ENCODE results near the gene COPS2. TPM values are rescaled to one million over a fixed set of nuclear protein-coding genes. Genes with fewer than 3 reads are reported as not detected.

Gene COPS2
- total and polyA plus RNA-seq, 2 donors (not counting 1 experiment from before 2014, with no cell fraction given): 92.2 to 98.1 TPM

DNA sequence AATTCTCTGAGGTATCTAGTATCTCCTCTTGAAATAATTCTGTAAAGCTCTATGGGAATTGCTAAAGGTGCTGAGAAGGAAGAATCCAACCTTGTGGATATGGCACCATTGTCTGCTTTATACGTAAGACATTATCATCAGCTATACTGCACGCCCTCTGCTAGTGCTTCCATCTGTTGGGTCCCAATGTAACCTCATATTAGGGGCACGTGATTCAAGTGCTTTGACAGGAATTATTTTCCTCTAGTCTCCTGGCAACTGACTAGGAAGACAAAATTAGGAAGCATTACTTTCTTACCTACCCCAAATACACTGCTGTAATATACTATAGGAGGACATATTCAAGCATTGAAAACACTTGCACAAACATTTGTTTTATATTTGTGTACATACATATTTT, 24.0 kb downstream of the COPS2 start:
- TF ChIP-seq CTCF (conservative IDR thresholded peaks at IDR 0.05 in 1 of 2, IDR thresholded peaks at IDR 0.05 in 1 of 2; ENCODE audit: low read depth in 1 of 2, low read length in 2 of 2) (no peak), EZH2 (IDR thresholded peaks at IDR 0.05; ENCODE audit: low read length, missing control alignments) (no peak)
- DNase-seq (ENCODE audit: low read depth in 2 of 2): no peak
- Histone ChIP-seq H3K4me2 (ENCODE audit: extremely low read depth, insufficient read depth, low read length) (no peak overlapping the region), H3K27me3 (ENCODE audit: control insufficient read depth, insufficient read depth, low read length) (no peaks in the 10 kb centered on the region), H3K4me3 (replicated peaks in 1 of 4; ENCODE audit: control extremely low read depth in 1 of 4, insufficient read depth in 1 of 4, low read depth in 3 of 4, low read length in 4 of 4) (no peak overlapping the region), H2AFZ (ENCODE audit: low read length) (no peak overlapping the region), H3K27ac (ENCODE audit: insufficient read depth, low read length) (no peak overlapping the region), H3K36me3 (ENCODE audit: control insufficient read depth, insufficient read depth, low read length) (peaks cover 2% of the 10 kb centered on the region), H4K20me1 (ENCODE audit: control insufficient read depth, extremely low read depth, insufficient read depth, low read length) (no peaks in the 10 kb centered on the region), H3K79me2 (ENCODE audit: control insufficient read depth, insufficient read depth, low read length) (no peaks in the 10 kb centered on the region), H3K9ac (ENCODE audit: insufficient read depth, low read length) (no peak overlapping the region), H3K4me1 (ENCODE audit: control insufficient read depth, extremely low read depth, insufficient read depth, low read length) (no peaks in the 10 kb centered on the region), H3K9me3 (ENCODE audit: control insufficient read depth, insufficient read depth, low read depth, low read length) (no peaks in the 10 kb centered on the region)

DNA sequence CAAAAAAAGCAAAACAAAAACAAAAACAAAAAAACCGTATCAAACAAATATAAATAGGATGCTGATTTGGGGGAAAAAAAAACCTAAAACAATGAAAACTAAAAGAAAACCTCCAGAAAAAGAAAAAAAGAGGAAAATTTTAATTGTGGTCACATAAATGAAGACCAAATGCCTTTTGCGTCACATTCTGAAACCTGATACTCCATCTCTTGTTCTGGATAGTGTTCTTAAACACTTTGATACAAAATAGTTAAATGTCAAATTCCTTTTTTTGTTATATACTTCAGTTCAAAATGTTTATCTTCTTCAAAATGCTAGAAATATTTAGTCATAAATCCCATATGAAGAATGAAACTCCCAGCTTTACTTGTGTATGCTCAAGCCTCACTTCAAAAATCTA, 31.0 kb downstream of the COPS2 start:
- Histone ChIP-seq H3K9me3 (ENCODE audit: control insufficient read depth, insufficient read depth, low read depth, low read length) (no peaks in the 10 kb centered on the region), H3K4me3 (replicated peaks in 1 of 4; ENCODE audit: control extremely low read depth in 1 of 4, insufficient read depth in 1 of 4, low read depth in 3 of 4, low read length in 4 of 4) (no peak overlapping the region), H4K20me1 (ENCODE audit: control insufficient read depth, extremely low read depth, insufficient read depth, low read length) (no peaks in the 10 kb centered on the region), H3K27ac (ENCODE audit: insufficient read depth, low read length) (no peak overlapping the region), H3K4me2 (ENCODE audit: extremely low read depth, insufficient read depth, low read length) (no peak overlapping the region), H3K27me3 (ENCODE audit: control insufficient read depth, insufficient read depth, low read length) (no peaks in the 10 kb centered on the region), H3K9ac (ENCODE audit: insufficient read depth, low read length) (no peak overlapping the region), H3K36me3 (ENCODE audit: control insufficient read depth, insufficient read depth, low read length) (peaks cover 1% of the 10 kb centered on the region), H2AFZ (ENCODE audit: low read length) (no peak overlapping the region), H3K79me2 (ENCODE audit: control insufficient read depth, insufficient read depth, low read length) (no peaks in the 10 kb centered on the region), H3K4me1 (ENCODE audit: control insufficient read depth, extremely low read depth, insufficient read depth, low read length) (no peaks in the 10 kb centered on the region)
- TF ChIP-seq EZH2 (IDR thresholded peaks at IDR 0.05; ENCODE audit: low read length, missing control alignments): no peak
- no peak for TF ChIP-seq CTCF (conservative IDR thresholded peaks at IDR 0.05 in 1 of 2, IDR thresholded peaks at IDR 0.05 in 1 of 2; ENCODE audit: low read depth in 1 of 2, low read length in 2 of 2)
- no peak for DNase-seq (ENCODE audit: low read depth in 2 of 2)

GRCh38 chr15:49122541-49123062, 32.8 kb downstream of the COPS2 start:
- Histone ChIP-seq H3K9ac (ENCODE audit: insufficient read depth, low read length) (no peak overlapping the region), H3K4me2 (ENCODE audit: extremely low read depth, insufficient read depth, low read length) (no peak overlapping the region), H3K9me3 (ENCODE audit: control insufficient read depth, insufficient read depth, low read depth, low read length) (no peaks in the 10 kb centered on the region), H4K20me1 (ENCODE audit: control insufficient read depth, extremely low read depth, insufficient read depth, low read length) (no peaks in the 10 kb centered on the region), H3K27ac (ENCODE audit: insufficient read depth, low read length) (no peak overlapping the region), H3K79me2 (ENCODE audit: control insufficient read depth, insufficient read depth, low read length) (no peaks in the 10 kb centered on the region), H3K36me3 (ENCODE audit: control insufficient read depth, insufficient read depth, low read length) (peaks cover 1% of the 10 kb centered on the region), H3K4me3 (replicated peaks in 1 of 4; ENCODE audit: control extremely low read depth in 1 of 4, insufficient read depth in 1 of 4, low read depth in 3 of 4, low read length in 4 of 4) (no peak overlapping the region), H3K4me1 (ENCODE audit: control insufficient read depth, extremely low read depth, insufficient read depth, low read length) (no peaks in the 10 kb centered on the region), H3K27me3 (ENCODE audit: control insufficient read depth, insufficient read depth, low read length) (no peaks in the 10 kb centered on the region), H2AFZ (ENCODE audit: low read length) (no peak overlapping the region)
- DNase-seq (ENCODE audit: low read depth in 2 of 2): peak in 1 of 2 donors; percentile 6
- no peak for TF ChIP-seq CTCF (conservative IDR thresholded peaks at IDR 0.05 in 1 of 2, IDR thresholded peaks at IDR 0.05 in 1 of 2; ENCODE audit: low read depth in 1 of 2, low read length in 2 of 2)
- no peak for TF ChIP-seq EZH2 (IDR thresholded peaks at IDR 0.05; ENCODE audit: low read length, missing control alignments)
